Measurements from ENCODE around the gene HYAL2.
A peak's percentile ranks its signal among the peaks of the same experiment; 100 is the strongest.

HYAL2 gene

GRCh38 chr3:50322386-50323091, at the start of gene HYAL2:
HYAL2 (minus strand) TSS chr3:50322745; CDS start chr3:50320489, 2,256 bp downstream.
- DNase-seq, result no peak

GRCh38 chr3:50371133-50371685, 48.7 kb upstream of the HYAL2 start:
- no peak for DNase-seq

- DNase-seq, result no peak
Observed at GRCh38 chr3:50370594-50370993, 48.0 kb upstream of the HYAL2 start.

GRCh38 chr3:50369012-50369670, 46.6 kb upstream of the HYAL2 start:
- no peak for DNase-seq

- no peak for DNase-seq
Observed at GRCh38 chr3:50365842-50366220, 43.3 kb upstream of the HYAL2 start.

GRCh38 chr3:50365080-50365841, 42.7 kb upstream of the HYAL2 start:
- DNase-seq, result no peak

- no peak for DNase-seq
Observed at GRCh38 chr3:50364573-50365079, 42.1 kb upstream of the HYAL2 start.

GRCh38 chr3:50359760-50360110, 37.2 kb upstream of the HYAL2 start:
- DNase-seq, result no peak

GRCh38 chr3:50358911-50359759, 36.6 kb upstream of the HYAL2 start, which contains the start of gene TMEM115:
TMEM115 (minus strand) TSS chr3:50359521; CDS start chr3:50359063, 458 bp downstream.
- DNase-seq, result peak; percentile 90 to 94

GRCh38 chr3:50358355-50358910, 35.9 kb upstream of the HYAL2 start:
- no peak for DNase-seq

- no peak for DNase-seq
Observed at GRCh38 chr3:50357481-50357880, 34.9 kb upstream of the HYAL2 start.

GRCh38 chr3:50356553-50356952, 34.0 kb upstream of the HYAL2 start:
- DNase-seq, result no peak

- DNase-seq, result no peak
Observed at GRCh38 chr3:50355829-50356552, 33.4 kb upstream of the HYAL2 start.

GRCh38 chr3:50354850-50355249, 32.3 kb upstream of the HYAL2 start:
- DNase-seq, result no peak

- no peak for DNase-seq
Observed at GRCh38 chr3:50354186-50354764, 31.7 kb upstream of the HYAL2 start.

- DNase-seq, result no peak
Observed at GRCh38 chr3:50353245-50354004, 30.9 kb upstream of the HYAL2 start.

- DNase-seq, result no peak
Observed at GRCh38 chr3:50352781-50353180, 30.2 kb upstream of the HYAL2 start.

- no peak for DNase-seq
Observed at GRCh38 chr3:50351323-50351697, 28.8 kb upstream of the HYAL2 start.

- peak; percentile 77 to 84 for DNase-seq
Observed at GRCh38 chr3:50350527-50351322, 28.2 kb upstream of the HYAL2 start, which contains the start of the genes CYB561D2 and NPRL2. CYB561D2 (plus strand) TSS chr3:50350862; CDS start chr3:50351434, 572 bp downstream. NPRL2 (minus strand) TSS chr3:50350775; CDS start chr3:50350652, 123 bp downstream.

All from NCI-H1930 (cell line).